HEK293 (cell line): ENCODE measurements around the gene GALNT9.

Experiments used
- CTCF ChIA-PET: fragments of 350-600 bp; formaldehyde crosslinking; extraction: SDS; loops from one replicate; lab custom pipeline; 2021; ENCODE audit warnings: antibody characterized with exemption; lab: Yijun Ruan, JAX
- POLR2A ChIA-PET: fragments of 300-600 bp; formaldehyde crosslinking; extraction: SDS; loops from one replicate; lab custom pipeline; 2020; ENCODE audit warnings: antibody characterized with exemption, inconsistent platforms; lab: Yijun Ruan, JAX
- H3K27ac ChIP-seq: fragments of 200-500 bp; sonication (Bioruptor generic); 2 replicates; pipeline ENCODE4 v1.5.1; 2014; ENCODE audit warnings: low read depth, low read length, control low read depth, inconsistent platforms; ENCODE audit errors: extremely low read depth
- H3K36me3 ChIP-seq, 2 experiments: fragments of 200-500 bp in 1 of 2; sonication (Bioruptor generic) in 1 of 2; 1 replicate in 1 of 2; 2 replicates in 1 of 2; pipeline ENCODE4 v1.5.1; 2014 to 2017; ENCODE audit warnings: inconsistent platforms in 2 of 2, low read length in 2 of 2; ENCODE audit not compliant: control insufficient read depth in 2 of 2, insufficient read depth in 1 of 2
- H3K4me1 ChIP-seq: fragments of 200-500 bp; sonication (Bioruptor generic); 2 replicates; pipeline ENCODE4 v1.5.1; 2014; ENCODE audit warnings: mild to moderate bottlenecking, low read length, inconsistent platforms; ENCODE audit not compliant: control insufficient read depth, insufficient read depth
- H3K4me3 ChIP-seq: 2 replicates; pipeline ENCODE4 v1.5.1; 2011; ENCODE audit warnings: low read depth, mild to moderate bottlenecking, control low read depth, low read length, moderate library complexity
- H3K9me3 ChIP-seq: fragments of 200-500 bp; sonication (Bioruptor generic); 2 replicates; pipeline ENCODE4 v1.5.1; 2014; ENCODE audit warnings: low read depth, low read length, inconsistent platforms; ENCODE audit not compliant: control insufficient read depth, insufficient read depth
- BCL11B ChIP-seq: fragments of 450-650 bp; formaldehyde crosslinking; IDR thresholded peaks from 2 replicates; pipeline ENCODE4 v1.5.1; 2016; ENCODE audit warnings: low read depth, missing biosample characterization, missing genetic modification characterization
- KLF10 ChIP-seq: fragments of 450-650 bp; IDR thresholded peaks from 2 replicates; pipeline ENCODE4 v1.5.1; 2018; ENCODE audit warnings: missing biosample characterization, mild to moderate bottlenecking, missing genetic modification characterization
- KLF7 ChIP-seq: fragments of 450-650 bp; formaldehyde crosslinking; IDR thresholded peaks from 2 replicates; pipeline ENCODE4 v1.5.1; 2016; ENCODE audit warnings: missing biosample characterization, missing genetic modification characterization, borderline replicate concordance
- MYNN ChIP-seq: fragments of 450-650 bp; formaldehyde crosslinking; IDR thresholded peaks from 2 replicates; pipeline ENCODE4 v1.5.1; 2016; ENCODE audit warnings: missing biosample characterization, missing genetic modification characterization, borderline replicate concordance
- OSR2 ChIP-seq: fragments of 450-650 bp; formaldehyde crosslinking; IDR thresholded peaks from 2 replicates; pipeline ENCODE4 v1.5.1; 2016; ENCODE audit warnings: missing biosample characterization, missing genetic modification characterization
- ZBTB7A ChIP-seq: fragments of 450-650 bp; formaldehyde crosslinking; IDR thresholded peaks from 2 replicates; pipeline ENCODE4 v1.5.1; 2016; ENCODE audit warnings: low read depth, missing biosample characterization, missing genetic modification characterization
- ZBTB8A ChIP-seq: fragments of 450-650 bp; formaldehyde crosslinking; IDR thresholded peaks from 2 replicates; pipeline ENCODE4 v1.5.1; 2016; ENCODE audit warnings: missing biosample characterization, missing genetic modification characterization
- ZFP3 ChIP-seq: fragments of 450-650 bp; formaldehyde crosslinking; IDR thresholded peaks from 2 replicates; pipeline ENCODE4 v1.5.1; 2016; ENCODE audit warnings: low read depth, missing biosample characterization, missing genetic modification characterization
- ZNF121 ChIP-seq: fragments of 450-650 bp; formaldehyde crosslinking; IDR thresholded peaks from 2 replicates; pipeline ENCODE4 v1.5.1; 2016; ENCODE audit warnings: missing biosample characterization, missing genetic modification characterization
- ZNF155 ChIP-seq: fragments of 450-650 bp; formaldehyde crosslinking; IDR thresholded peaks from 2 replicates; pipeline ENCODE4 v1.5.1; 2016; ENCODE audit warnings: missing biosample characterization, missing genetic modification characterization
- ZNF211 ChIP-seq: fragments of 450-650 bp; formaldehyde crosslinking; IDR thresholded peaks from 2 replicates; pipeline ENCODE4 v1.5.1; 2016; ENCODE audit warnings: low read depth, missing biosample characterization, missing genetic modification characterization
- ZNF214 ChIP-seq: fragments of 450-650 bp; formaldehyde crosslinking; IDR thresholded peaks from 2 replicates; pipeline ENCODE4 v1.5.1; 2017; ENCODE audit warnings: missing biosample characterization, mild to moderate bottlenecking, missing genetic modification characterization, borderline replicate concordance
- ZNF223 ChIP-seq: fragments of 450-650 bp; formaldehyde crosslinking; IDR thresholded peaks from 2 replicates; pipeline ENCODE4 v1.5.1; 2016; ENCODE audit warnings: missing biosample characterization, missing genetic modification characterization
- ZNF248 ChIP-seq: fragments of 450-650 bp; formaldehyde crosslinking; IDR thresholded peaks from 2 replicates; pipeline ENCODE4 v1.5.1; 2017; ENCODE audit warnings: missing biosample characterization, missing genetic modification characterization
- ZNF292 ChIP-seq: fragments of 450-650 bp; formaldehyde crosslinking; IDR thresholded peaks from 2 replicates; pipeline ENCODE4 v1.5.1; 2016; ENCODE audit warnings: low read depth, missing biosample characterization, missing genetic modification characterization, borderline replicate concordance
- ZNF366 ChIP-seq: fragments of 450-650 bp; formaldehyde crosslinking; conservative IDR thresholded peaks from 2 replicates; pipeline ENCODE4 v1.5.1; 2016; ENCODE audit warnings: missing biosample characterization, missing genetic modification characterization
- ZNF37A ChIP-seq: fragments of 450-650 bp; IDR thresholded peaks from 2 replicates; pipeline ENCODE4 v1.5.1; 2018; ENCODE audit warnings: missing biosample characterization, missing genetic modification characterization
- ZNF391 ChIP-seq: fragments of 450-650 bp; formaldehyde crosslinking; IDR thresholded peaks from 2 replicates; pipeline ENCODE4 v1.5.1; 2016; ENCODE audit warnings: low read depth, missing biosample characterization, missing genetic modification characterization, borderline replicate concordance
- ZNF394 ChIP-seq: fragments of 450-650 bp; formaldehyde crosslinking; IDR thresholded peaks from 2 replicates; pipeline ENCODE4 v1.5.1; 2016; ENCODE audit warnings: missing biosample characterization, missing genetic modification characterization, mild to moderate bottlenecking, moderate library complexity, borderline replicate concordance
- ZNF521 ChIP-seq: fragments of 450-650 bp; formaldehyde crosslinking; IDR thresholded peaks from 2 replicates; pipeline ENCODE4 v1.5.1; 2017; ENCODE audit warnings: missing biosample characterization, mild to moderate bottlenecking, missing genetic modification characterization
- ZNF561 ChIP-seq: fragments of 450-650 bp; IDR thresholded peaks from 2 replicates; pipeline ENCODE4 v1.5.1; 2018; ENCODE audit warnings: missing biosample characterization, missing genetic modification characterization, borderline replicate concordance
- ZNF600 ChIP-seq: fragments of 450-650 bp; formaldehyde crosslinking; IDR thresholded peaks from 2 replicates; pipeline ENCODE4 v1.5.1; 2016; ENCODE audit warnings: missing biosample characterization, missing genetic modification characterization
- ZNF621 ChIP-seq: fragments of 450-650 bp; formaldehyde crosslinking; IDR thresholded peaks from 2 replicates; pipeline ENCODE4 v1.5.1; 2017; ENCODE audit warnings: missing biosample characterization, missing genetic modification characterization
- ZNF707 ChIP-seq: fragments of 450-650 bp; formaldehyde crosslinking; IDR thresholded peaks from 2 replicates; pipeline ENCODE4 v1.5.1; 2016; ENCODE audit warnings: missing biosample characterization, missing genetic modification characterization
- ZNF76 ChIP-seq: fragments of 450-650 bp; formaldehyde crosslinking; IDR thresholded peaks from 2 replicates; pipeline ENCODE4; 2016; ENCODE audit warnings: low read depth, missing biosample characterization, missing genetic modification characterization, borderline replicate concordance
- ZNF776 ChIP-seq: fragments of 450-650 bp; formaldehyde crosslinking; IDR thresholded peaks from 2 replicates; pipeline ENCODE4 v1.5.0; 2017; ENCODE audit warnings: missing biosample characterization, missing genetic modification characterization, borderline replicate concordance
- ZNF830 ChIP-seq: fragments of 450-650 bp; IDR thresholded peaks from 2 replicates; pipeline ENCODE4 v1.5.0; 2018; ENCODE audit warnings: missing biosample characterization, missing genetic modification characterization, low read depth, mild to moderate bottlenecking, moderate library complexity
- ZSCAN16 ChIP-seq: fragments of 450-650 bp; formaldehyde crosslinking; IDR thresholded peaks from 2 replicates; pipeline ENCODE4 v1.5.1; 2016; ENCODE audit warnings: missing biosample characterization, missing genetic modification characterization
- ZXDB ChIP-seq: fragments of 450-650 bp; formaldehyde crosslinking; IDR thresholded peaks from 2 replicates; pipeline ENCODE4 v1.5.1; 2016; ENCODE audit warnings: missing biosample characterization, missing genetic modification characterization
- TF ChIP-seq, protein P1 (sequence below): fragments of 450-650 bp; formaldehyde crosslinking; IDR thresholded peaks from 2 replicates; pipeline ENCODE4 v1.5.1; 2016; ENCODE audit warnings: missing biosample characterization, missing genetic modification characterization
- TF ChIP-seq, protein P2 (sequence below): fragments of 450-650 bp; formaldehyde crosslinking; IDR thresholded peaks from 2 replicates; pipeline ENCODE4 v1.5.1; 2016; ENCODE audit warnings: missing biosample characterization, missing genetic modification characterization
- TF ChIP-seq, protein P3 (sequence below): fragments of 450-650 bp; IDR thresholded peaks from 2 replicates; pipeline ENCODE4 v1.5.1; 2018; ENCODE audit warnings: missing biosample characterization, missing genetic modification characterization
- TF ChIP-seq, protein P4 (sequence below): fragments of 450-650 bp; formaldehyde crosslinking; IDR thresholded peaks from 2 replicates; pipeline ENCODE4 v1.5.1; 2017; ENCODE audit warnings: missing biosample characterization, missing genetic modification characterization

GALNT9 gene

DNA sequence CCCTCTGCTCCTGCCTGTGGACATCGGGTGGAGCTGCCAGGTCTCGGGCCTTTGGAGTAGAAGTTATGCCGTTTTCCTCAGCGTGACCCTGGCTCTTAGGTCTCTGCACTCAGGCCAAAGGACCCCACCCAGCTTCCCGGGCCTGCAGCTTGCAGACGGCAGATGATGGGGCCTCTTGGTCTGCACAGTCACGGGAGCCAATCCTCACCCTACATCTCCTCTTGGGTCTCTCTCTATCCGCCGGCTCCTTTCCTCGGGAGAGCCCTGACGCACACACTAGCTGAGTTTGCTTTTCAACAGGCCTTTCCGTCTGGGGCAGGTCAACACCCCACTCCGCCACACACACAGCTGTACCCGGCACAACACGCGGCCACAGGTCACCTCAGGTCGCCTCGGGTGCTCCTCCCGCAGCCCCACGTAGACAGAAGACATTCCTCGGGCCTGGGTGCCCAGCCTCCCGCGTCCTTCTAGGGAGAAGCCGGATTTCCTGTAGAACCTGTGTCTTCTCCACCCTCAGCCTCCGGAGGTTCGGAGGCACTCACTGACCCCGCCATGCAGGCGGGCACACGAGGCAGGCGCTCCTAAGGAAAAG lies 9.9 kb downstream of the GALNT9 start:
- TF ChIP-seq ZNF121 (tag by site-specific recombination) = no peak
- no peak for TF ChIP-seq KLF7 (tag by site-specific recombination)
- TF ChIP-seq ZNF248 (tag by site-specific recombination) = no peak
- TF ChIP-seq ZNF600 (tag by site-specific recombination) = no peak
- no peak for TF ChIP-seq ZNF391 (tag by site-specific recombination)
- TF ChIP-seq ZFP3 (tag by site-specific recombination) = no peak
- TF ChIP-seq MYNN (tag by site-specific recombination) = no peak
- TF ChIP-seq, protein P1, sequence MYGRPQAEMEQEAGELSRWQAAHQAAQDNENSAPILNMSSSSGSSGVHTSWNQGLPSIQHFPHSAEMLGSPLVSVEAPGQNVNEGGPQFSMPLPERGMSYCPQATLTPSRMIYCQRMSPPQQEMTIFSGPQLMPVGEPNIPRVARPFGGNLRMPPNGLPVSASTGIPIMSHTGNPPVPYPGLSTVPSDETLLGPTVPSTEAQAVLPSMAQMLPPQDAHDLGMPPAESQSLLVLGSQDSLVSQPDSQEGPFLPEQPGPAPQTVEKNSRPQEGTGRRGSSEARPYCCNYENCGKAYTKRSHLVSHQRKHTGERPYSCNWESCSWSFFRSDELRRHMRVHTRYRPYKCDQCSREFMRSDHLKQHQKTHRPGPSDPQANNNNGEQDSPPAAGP (tag by site-specific recombination) = no peak
- no peak for TF ChIP-seq OSR2 (tag by site-specific recombination)
- no peak for TF ChIP-seq KLF10
- TF ChIP-seq ZNF621 (tag by site-specific recombination) = no peak
- no peak for TF ChIP-seq ZBTB8A (tag by site-specific recombination)
- no peak for TF ChIP-seq ZNF561 (tag by site-specific recombination)
- no peak for TF ChIP-seq ZNF37A (tag by site-specific recombination)
- no peak for TF ChIP-seq ZBTB7A
- no peak for TF ChIP-seq BCL11B (tag by site-specific recombination)
- no peak for TF ChIP-seq ZNF211 (tag by site-specific recombination)
- TF ChIP-seq ZNF214 (tag by site-specific recombination) = no peak
- TF ChIP-seq ZNF776 (tag by site-specific recombination) = no peak
- Histone ChIP-seq H3K4me1 (no peaks in the 10 kb centered on the region), H3K27ac (no peak overlapping the region), H3K9me3 (no peaks in the 10 kb centered on the region), H3K36me3 (no peaks in the 10 kb centered on the region), H3K4me3 (no peak overlapping the region)
- CTCF ChIA-PET = interaction anchor here (0.5 kb wide), 1 partner anchor 35 kb away, joined by 3 read pairs; no protein-coding TSS in a partner anchor
- POLR2A ChIA-PET = no interaction called here

DNA sequence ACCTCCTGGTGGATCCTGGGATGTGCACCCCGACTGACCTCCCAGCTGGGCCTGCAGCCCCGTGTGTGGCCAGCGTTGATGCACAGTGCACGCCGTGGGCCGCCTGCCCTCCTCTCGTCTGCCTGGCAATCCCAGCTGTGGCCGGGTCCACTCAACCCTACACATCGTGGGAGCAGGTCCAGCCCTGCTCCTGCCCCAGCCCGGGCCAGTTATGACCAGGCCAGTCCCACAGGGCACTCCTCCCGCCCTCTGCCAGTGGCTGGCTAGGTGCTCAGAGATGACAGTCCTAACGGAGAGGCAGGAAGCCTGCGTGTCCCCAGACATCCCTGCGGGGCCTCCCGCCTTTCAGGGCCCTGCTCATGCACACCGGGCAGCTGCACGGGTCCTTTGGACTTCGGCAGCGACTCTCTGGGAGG lies 10.8 kb downstream of the GALNT9 start:
- no peaks in the 10 kb centered on the region for H3K36me3 ChIP-seq
- H3K9me3 ChIP-seq = no peaks in the 10 kb centered on the region
- no peak overlapping the region for H3K27ac ChIP-seq
- CTCF ChIA-PET = interaction anchor here (1.0 kb wide), 1 partner anchor 93 kb away, joined by 6 read pairs; no protein-coding TSS in a partner anchor
- POLR2A ChIA-PET = no interaction called here
- no peak overlapping the region for H3K4me3 ChIP-seq
- H3K4me1 ChIP-seq = no peaks in the 10 kb centered on the region
- TF ChIP-seq ZNF394 (no peak), ZNF76 (no peak), ZNF223 (tag by site-specific recombination) (no peak), ZNF366 (tag by site-specific recombination) (no peak), ZNF707 (tag by site-specific recombination) (no peak), ZNF292 (tag by site-specific recombination) (no peak), ZSCAN16 (no peak), ZNF521 (tag by site-specific recombination) (no peak), ZNF830 (no peak), ZXDB (tag by site-specific recombination) (no peak), ZNF155 (no peak)
- TF ChIP-seq, protein P2, sequence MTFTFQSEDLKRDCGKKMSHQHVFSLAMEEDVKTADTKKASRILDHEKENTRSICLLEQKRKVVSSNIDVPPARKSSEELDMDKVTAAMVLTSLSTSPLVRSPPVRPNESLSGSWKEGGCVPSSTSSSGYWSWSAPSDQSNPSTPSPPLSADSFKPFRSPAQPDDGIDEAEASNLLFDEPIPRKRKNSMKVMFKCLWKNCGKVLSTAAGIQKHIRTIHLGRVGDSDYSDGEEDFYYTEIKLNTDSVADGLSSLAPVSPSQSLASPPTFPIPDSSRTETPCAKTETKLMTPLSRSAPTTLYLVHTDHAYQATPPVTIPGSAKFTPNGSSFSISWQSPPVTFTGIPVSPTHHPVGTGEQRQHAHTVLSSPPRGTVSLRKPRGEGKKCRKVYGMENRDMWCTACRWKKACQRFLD = no peak
- TF ChIP-seq, protein P3, sequence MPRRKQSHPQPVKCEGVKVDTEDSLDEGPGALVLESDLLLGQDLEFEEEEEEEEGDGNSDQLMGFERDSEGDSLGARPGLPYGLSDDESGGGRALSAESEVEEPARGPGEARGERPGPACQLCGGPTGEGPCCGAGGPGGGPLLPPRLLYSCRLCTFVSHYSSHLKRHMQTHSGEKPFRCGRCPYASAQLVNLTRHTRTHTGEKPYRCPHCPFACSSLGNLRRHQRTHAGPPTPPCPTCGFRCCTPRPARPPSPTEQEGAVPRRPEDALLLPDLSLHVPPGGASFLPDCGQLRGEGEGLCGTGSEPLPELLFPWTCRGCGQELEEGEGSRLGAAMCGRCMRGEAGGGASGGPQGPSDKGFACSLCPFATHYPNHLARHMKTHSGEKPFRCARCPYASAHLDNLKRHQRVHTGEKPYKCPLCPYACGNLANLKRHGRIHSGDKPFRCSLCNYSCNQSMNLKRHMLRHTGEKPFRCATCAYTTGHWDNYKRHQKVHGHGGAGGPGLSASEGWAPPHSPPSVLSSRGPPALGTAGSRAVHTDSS (tag by site-specific recombination) = no peak
- TF ChIP-seq, protein P4, sequence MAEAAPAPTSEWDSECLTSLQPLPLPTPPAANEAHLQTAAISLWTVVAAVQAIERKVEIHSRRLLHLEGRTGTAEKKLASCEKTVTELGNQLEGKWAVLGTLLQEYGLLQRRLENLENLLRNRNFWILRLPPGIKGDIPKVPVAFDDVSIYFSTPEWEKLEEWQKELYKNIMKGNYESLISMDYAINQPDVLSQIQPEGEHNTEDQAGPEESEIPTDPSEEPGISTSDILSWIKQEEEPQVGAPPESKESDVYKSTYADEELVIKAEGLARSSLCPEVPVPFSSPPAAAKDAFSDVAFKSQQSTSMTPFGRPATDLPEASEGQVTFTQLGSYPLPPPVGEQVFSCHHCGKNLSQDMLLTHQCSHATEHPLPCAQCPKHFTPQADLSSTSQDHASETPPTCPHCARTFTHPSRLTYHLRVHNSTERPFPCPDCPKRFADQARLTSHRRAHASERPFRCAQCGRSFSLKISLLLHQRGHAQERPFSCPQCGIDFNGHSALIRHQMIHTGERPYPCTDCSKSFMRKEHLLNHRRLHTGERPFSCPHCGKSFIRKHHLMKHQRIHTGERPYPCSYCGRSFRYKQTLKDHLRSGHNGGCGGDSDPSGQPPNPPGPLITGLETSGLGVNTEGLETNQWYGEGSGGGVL (tag by site-specific recombination) = no peak
